CD4-positive, alpha-beta T cell treated with Interferon alpha-2 for 1 hour (primary cell): ENCODE results near the gene SDK2.

Experiments
- DNase-seq, 2 donors: peaks; one replicate each; pipeline ENCODE4 v3.0.0-alpha.2; 2020 to 2022

Gene SDK2

GRCh38 chr17:73286863-73287296 is 357.4 kb downstream of the SDK2 start:
- no peak for DNase-seq

- DNase-seq, result no peak
Measured at GRCh38 chr17:73285916-73286862, 358.1 kb downstream of the SDK2 start.

GRCh38 chr17:73285603-73285908 is 358.7 kb downstream of the SDK2 start:
- DNase-seq, result no peak

GRCh38 chr17:73284906-73285602 is 359.2 kb downstream of the SDK2 start:
- no peak for DNase-seq
